GM15510 (cell line): ENCODE measurements around the gene COX18.

Experiments used
- POLR2A ChIP-seq: IDR thresholded peaks from 3 replicates; pipeline ENCODE4 v1.6.1; 2011; ENCODE audit warnings: borderline replicate concordance; ENCODE audit not compliant: insufficient read length; ENCODE audit errors: extremely low read depth

COX18 gene, protein sequence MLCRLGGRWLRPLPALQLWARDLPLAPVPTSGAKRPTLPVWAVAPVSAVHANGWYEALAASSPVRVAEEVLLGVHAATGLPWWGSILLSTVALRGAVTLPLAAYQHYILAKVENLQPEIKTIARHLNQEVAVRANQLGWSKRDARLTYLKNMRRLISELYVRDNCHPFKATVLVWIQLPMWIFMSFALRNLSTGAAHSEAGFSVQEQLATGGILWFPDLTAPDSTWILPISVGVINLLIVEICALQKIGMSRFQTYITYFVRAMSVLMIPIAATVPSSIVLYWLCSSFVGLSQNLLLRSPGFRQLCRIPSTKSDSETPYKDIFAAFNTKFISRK

DNA sequence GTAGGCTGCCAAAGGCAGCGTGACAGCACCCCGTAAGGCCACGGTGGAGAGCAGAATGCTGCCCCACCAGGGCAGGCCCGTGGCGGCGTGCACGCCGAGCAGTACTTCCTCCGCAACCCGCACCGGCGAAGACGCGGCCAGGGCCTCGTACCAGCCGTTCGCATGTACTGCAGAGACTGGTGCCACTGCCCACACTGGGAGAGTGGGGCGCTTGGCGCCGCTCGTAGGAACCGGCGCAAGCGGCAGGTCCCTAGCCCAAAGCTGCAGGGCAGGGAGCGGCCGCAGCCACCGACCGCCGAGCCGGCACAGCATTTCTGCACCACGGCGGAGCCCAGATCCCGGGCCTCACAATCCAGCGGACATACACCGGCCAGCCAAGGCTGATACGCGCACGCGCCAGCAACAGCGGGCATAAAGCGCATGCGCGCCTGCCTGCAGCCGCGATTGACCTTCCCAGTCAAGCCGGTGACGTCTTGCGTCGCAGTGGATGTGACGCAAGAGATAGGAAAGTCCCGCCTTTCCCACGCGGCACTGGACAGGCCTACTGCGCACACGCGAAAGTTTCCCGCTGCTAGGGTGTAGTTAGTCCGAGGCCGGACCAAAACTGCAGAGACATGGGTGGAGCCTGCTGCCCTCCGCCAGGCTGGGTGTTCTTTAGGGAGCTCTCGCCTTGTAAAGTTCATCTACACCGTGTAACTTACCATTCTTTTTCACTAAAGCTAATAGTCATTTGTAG is at the start of gene COX18:
TSS of gene COX18 (minus strand) at position 379 of the 736 bp plus-strand sequence. CDS start at position 312, 67 bp downstream.
- peak; percentile 96 for TF ChIP-seq POLR2A

DNA sequence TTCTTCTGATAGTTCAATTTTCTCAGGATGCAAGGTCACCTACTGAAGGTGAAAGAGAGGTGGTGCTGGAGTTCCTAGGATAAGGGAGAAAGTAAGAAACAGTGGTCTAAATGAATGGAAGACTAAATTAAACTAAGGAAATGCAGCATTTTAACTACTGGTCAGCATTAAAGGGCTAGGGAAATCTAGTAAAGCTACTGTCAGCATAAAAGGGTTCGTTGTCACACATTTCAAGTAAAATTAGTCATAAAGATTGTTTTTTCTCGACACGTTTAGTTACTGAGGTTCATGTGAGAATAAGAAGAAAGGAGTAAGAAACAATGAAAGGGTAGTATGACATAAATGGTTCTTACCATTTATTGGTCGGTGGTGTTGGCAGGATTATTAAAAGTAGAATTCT is 40.0 kb upstream of the COX18 start:
- TF ChIP-seq POLR2A, result no peak

DNA sequence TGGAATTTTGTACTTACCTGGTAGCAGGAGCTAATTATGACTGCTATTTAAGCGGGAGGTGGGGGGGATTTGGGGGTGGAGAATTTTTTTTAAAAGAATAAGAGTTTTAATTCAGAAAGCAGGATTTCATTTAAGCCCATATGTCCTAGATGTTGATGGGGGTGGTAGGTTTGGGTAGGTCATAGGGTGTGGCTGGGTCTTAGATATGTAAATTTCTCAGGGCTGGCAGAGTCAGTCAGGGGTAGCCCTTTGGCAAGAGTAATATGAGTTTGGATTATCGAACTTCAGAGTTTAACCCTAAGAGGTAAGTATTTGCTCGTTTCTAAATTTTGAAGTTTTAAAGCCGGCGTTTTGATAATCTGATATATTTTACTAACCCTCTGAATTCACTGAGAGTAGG is 35.2 kb upstream of the COX18 start:
- no peak for TF ChIP-seq POLR2A

DNA sequence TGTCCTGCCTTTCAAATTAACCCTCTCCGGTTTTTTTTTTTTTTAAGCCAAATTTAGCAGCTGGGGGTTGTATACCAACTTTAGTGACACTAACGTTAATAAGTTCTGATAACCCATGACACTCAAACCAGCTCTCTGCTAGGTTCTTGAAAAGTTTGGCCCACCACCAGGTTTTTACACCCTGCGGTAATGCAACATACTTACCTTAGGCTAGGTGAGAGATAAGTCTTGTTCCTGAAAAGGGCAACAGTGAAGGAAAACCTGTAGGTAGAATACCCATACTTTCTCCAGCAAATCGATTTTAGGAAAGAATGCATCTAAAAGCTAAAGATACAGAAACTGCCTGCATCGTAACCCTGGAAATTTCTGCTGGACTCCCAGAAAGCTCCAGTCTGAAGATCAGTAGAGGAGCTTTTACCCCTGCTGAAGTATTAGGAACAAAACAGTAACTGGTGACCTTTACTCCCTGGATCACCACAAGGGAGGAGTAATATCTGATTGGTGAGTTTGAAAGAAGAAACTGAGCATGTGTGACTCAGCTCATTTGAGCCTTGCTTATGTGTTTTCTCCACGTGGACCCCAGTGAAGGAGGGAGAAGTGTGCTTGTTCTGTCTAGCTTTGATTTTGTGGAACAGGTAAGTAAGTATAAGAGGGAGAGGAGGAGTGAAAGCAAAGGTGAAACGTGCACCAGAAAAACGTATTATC is 34.4 kb upstream of the COX18 start:
- no peak for TF ChIP-seq POLR2A

DNA sequence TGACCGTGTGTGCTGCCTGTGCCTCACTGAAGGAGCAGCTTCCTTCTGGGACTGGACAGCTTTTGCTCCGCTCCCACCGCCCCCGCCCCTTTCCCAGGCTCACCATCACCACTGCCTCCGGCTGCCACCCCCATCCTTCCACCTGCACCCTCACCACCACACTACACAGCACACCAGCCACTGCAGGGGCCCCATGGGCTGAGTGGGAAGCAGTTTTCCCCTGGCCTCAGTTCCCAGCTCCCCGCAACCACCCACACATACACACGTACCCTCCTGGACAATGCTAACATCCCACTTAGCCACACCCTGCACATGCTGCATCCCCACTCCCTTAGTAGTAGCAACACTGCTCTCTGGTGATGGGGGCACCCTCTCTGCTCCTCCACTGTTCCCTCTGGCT is 29.6 kb upstream of the COX18 start:
- no peak for TF ChIP-seq POLR2A

DNA sequence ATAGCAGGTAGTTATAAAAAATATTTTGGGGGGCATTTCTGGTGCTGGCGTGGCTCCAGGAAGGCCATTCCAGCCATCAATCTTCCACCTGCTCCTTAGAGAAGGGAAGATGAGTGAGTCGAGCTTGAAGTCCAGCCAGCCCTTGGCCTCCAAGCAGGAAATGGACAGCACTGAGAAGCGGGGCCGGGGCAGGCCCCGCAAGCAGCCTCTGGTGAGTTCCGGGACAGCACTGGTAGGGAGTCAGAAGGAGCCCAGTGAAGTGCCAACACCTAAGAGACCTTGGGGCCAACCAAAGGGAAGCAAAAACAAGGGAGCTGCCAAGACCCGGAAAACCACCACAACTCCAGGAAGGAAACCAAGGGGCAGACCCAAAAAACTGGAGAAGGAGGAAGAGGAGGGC is 29.2 kb upstream of the COX18 start:
- TF ChIP-seq POLR2A, result no peak

DNA sequence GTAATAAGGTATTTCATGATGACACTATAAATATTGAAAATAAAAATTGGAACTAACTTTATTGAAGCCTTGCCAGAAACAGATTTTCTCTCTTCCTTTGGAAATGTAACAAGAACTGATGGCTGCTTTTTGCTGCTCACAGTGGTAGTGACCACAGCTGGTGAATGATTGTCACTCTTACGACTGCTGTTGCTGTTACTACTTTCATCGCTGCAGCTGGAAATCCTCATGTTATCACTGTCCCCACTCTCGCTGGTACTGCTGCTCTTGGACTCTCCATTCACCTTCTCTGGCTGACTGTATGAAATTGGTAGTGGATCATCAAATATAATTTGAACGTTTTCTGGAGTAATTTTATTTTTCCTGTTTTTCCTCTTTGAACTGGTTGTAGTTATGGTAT is 28.5 kb upstream of the COX18 start:
- TF ChIP-seq POLR2A, result no peak

DNA sequence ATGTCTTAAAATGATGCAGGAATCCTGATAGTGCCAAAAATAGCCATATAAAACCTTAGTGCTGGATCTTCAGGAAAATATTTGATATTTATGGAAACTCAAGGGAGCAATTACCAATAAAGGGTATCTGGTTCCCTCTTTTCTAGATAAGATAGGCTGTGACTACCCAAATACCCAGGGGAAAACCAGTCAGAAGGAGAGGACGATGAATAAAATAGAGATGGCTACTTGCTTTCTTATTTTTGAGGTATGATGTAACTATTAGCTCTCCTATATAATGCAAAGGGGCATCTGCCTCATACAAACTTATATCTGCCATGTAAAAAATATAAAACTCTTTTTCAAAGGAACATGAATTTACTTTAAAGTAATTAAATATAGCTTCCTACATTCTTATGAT is 23.4 kb upstream of the COX18 start:
- TF ChIP-seq POLR2A, result no peak

DNA sequence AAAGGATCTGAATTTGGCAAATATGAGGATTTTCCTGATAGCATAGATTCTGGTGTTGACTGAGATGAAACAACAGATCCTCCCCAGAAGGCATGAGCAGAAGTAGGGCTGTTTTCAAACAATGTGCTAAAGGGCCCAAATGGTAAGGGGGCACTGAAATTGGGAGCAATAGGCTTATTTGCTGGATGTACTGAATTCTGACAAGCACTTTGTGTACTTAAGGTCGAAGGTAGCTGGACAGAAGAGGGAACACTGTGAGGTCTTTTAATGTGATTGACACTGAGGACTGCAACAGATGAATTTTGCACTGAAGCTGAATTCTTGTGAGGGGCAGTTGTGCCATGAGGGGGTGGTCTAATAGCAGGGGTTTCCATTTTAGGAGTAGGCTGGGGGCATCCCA is 21.2 kb upstream of the COX18 start:
- TF ChIP-seq POLR2A, result no peak

DNA sequence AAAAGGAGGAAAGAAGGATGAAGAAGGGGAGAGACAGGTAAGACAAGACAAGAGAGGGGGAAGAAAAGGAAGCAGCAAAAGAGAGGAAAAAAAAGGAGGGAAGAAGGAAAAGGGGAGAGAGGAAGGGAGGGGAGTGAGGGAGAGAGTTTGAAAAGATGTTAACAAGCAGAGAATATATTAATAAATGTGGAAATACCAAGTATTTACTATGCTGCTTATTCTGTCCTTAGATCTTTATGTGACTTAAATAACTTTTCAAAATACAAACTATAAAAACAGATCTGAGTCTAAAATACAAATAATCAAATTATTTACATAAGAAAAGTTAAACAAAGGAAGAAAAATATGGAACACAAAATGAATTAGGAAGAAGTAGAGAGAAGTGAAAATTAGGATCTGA is 18.4 kb upstream of the COX18 start:
- no peak for TF ChIP-seq POLR2A

DNA sequence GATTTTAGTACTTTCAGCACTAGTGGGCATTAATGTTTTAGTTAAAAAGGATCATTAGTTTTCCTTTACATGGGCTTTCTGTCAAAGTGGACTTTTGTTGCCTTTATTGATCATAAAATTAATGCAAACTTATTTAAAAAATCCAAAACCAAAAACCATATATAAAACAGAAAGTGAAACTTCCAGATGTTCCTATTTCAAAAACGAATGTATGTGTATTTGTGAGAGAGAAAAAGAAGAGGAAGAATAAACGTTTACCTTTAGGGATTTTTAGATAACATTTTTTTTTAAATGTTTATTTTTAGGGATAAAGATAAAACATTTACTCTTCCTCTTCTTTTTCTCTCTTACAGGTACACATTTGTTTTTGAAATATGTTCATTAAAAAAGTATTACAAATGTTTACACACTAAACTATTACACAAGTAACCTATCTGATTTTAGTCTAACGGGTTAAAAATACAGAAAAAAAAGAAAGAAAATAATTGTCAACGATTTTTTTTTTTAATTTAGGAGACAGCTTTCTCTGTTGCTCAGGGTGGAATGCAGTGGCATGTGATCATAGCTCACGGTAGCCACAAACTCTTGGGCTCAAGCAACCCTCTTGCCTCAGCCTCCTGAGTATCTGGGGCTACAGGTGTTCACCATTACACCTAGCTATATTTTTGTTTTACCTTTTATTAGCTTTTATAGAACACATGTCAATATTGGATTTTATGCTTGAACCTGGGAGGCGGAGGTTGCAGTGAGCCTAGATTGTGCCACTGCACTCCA is 16.8 kb upstream of the COX18 start:
- no peak for TF ChIP-seq POLR2A

DNA sequence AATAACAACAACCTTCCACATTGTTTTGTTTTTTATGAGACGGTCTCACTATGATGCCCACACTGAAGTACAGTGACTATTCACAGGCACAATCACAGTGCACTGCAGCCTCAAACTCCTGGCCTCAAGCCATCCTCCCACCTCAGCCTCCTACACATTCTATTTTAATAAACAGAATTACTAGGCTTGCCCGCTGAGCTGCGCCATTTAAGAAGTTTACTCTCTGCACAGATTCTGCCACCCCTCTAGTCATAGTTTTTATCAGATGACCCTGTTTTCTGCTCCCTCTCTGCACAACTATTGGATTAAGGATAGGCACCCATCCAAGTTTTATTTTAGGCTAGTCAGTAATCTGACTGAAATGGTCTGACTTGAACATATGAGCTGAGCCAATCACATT is 11.3 kb upstream of the COX18 start:
- TF ChIP-seq POLR2A, result no peak

DNA sequence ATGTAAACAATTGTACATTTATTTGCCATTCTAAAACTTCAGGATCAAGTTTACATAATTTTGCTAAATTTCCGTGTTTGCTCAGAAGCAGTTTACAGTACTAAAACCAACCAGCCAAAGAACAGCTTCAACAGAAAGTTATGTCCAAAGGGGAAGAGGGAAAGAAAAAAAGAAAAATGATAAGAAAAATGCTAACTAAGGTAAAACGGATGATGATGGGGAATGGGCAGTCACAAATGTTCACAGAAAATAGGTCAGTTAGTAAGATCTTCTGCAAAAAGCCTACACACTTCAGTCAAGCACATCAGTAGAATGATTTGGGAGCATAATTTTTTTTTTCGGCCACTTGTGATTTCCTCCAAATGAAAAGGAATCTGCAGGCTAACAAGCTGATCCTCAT is 6.3 kb upstream of the COX18 start:
- TF ChIP-seq POLR2A, result no peak

DNA sequence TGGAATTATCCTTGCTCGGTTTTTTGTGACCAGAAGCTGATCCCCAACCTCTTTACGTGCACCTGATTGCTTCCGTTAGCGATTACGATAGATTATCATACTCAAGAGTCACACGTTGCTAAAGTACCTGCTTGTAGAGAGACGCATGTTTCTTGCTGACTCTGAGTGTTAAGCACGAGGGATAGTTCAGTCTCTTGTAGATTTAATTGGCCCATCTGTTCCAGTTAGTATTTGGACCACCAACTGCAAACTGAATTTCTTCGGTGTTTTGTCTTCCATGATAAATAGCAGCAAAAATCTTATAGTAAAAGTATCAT is 516 bp upstream of the COX18 start:
- no peak for TF ChIP-seq POLR2A
